ENCODE data around the gene LMAN2L. TPM values are rescaled to one million over a fixed set of nuclear protein-coding genes. Genes with fewer than 3 reads are reported as not detected.

The LMAN2L gene
- total and polyA plus RNA-seq, 2 donors (not counting 1 experiment from before 2014, with no cell fraction given): 24.7 to 41.1 TPM

- DNase-seq (ENCODE audit: low read depth in 2 of 2): no peak
- Histone ChIP-seq H3K79me2 (ENCODE audit: control insufficient read depth, insufficient read depth, low read length) (no peaks in the 10 kb centered on the region), H3K4me1 (ENCODE audit: control insufficient read depth, extremely low read depth, insufficient read depth, low read length) (no peaks in the 10 kb centered on the region), H3K4me2 (ENCODE audit: extremely low read depth, insufficient read depth, low read length) (no peak overlapping the region), H3K27me3 (ENCODE audit: control insufficient read depth, insufficient read depth, low read length) (no peaks in the 10 kb centered on the region), H4K20me1 (ENCODE audit: control insufficient read depth, extremely low read depth, insufficient read depth, low read length) (no peaks in the 10 kb centered on the region), H2AFZ (ENCODE audit: low read length) (no peak overlapping the region), H3K9me3 (ENCODE audit: control insufficient read depth, insufficient read depth, low read depth, low read length) (no peaks in the 10 kb centered on the region), H3K9ac (ENCODE audit: insufficient read depth, low read length) (no peak overlapping the region), H3K27ac (ENCODE audit: insufficient read depth, low read length) (no peak overlapping the region), H3K4me3 (replicated peaks in 1 of 4; ENCODE audit: control extremely low read depth in 1 of 4, insufficient read depth in 1 of 4, low read depth in 3 of 4, low read length in 4 of 4) (no peak overlapping the region), H3K36me3 (ENCODE audit: control insufficient read depth, insufficient read depth, low read length) (no peaks in the 10 kb centered on the region)
- no peak for TF ChIP-seq CTCF (conservative IDR thresholded peaks at IDR 0.05 in 1 of 2, IDR thresholded peaks at IDR 0.05 in 1 of 2; ENCODE audit: low read depth in 1 of 2, low read length in 2 of 2)
These were observed 44.9 kb downstream of the LMAN2L start for GRCh38 chr2:96694816-96695455.

GRCh38 chr2:96694279-96694678 is 45.6 kb downstream of the LMAN2L start:
- H3K27me3 ChIP-seq (ENCODE audit: control insufficient read depth, insufficient read depth, low read length): no peaks in the 10 kb centered on the region
- no peaks in the 10 kb centered on the region for H3K9me3 ChIP-seq (ENCODE audit: control insufficient read depth, insufficient read depth, low read depth, low read length)
- H3K4me2 ChIP-seq (ENCODE audit: extremely low read depth, insufficient read depth, low read length): no peak overlapping the region
- H3K4me1 ChIP-seq (ENCODE audit: control insufficient read depth, extremely low read depth, insufficient read depth, low read length): no peaks in the 10 kb centered on the region
- no peak overlapping the region for H3K27ac ChIP-seq (ENCODE audit: insufficient read depth, low read length)
- TF ChIP-seq EZH2 (IDR thresholded peaks at IDR 0.05; ENCODE audit: low read length, missing control alignments): no peak
- no peak for TF ChIP-seq CTCF (conservative IDR thresholded peaks at IDR 0.05 in 1 of 2, IDR thresholded peaks at IDR 0.05 in 1 of 2; ENCODE audit: low read depth in 1 of 2, low read length in 2 of 2)
- no peak for DNase-seq (ENCODE audit: low read depth in 2 of 2)
- no peak overlapping the region for H2AFZ ChIP-seq (ENCODE audit: low read length)
- H3K79me2 ChIP-seq (ENCODE audit: control insufficient read depth, insufficient read depth, low read length): no peaks in the 10 kb centered on the region
- no peak overlapping the region for H3K4me3 ChIP-seq (replicated peaks in 1 of 4; ENCODE audit: control extremely low read depth in 1 of 4, insufficient read depth in 1 of 4, low read depth in 3 of 4, low read length in 4 of 4)
- no peak overlapping the region for H3K9ac ChIP-seq (ENCODE audit: insufficient read depth, low read length)
- no peaks in the 10 kb centered on the region for H4K20me1 ChIP-seq (ENCODE audit: control insufficient read depth, extremely low read depth, insufficient read depth, low read length)
- no peaks in the 10 kb centered on the region for H3K36me3 ChIP-seq (ENCODE audit: control insufficient read depth, insufficient read depth, low read length)

GRCh38 chr2:96693286-96694200 is 46.3 kb downstream of the LMAN2L start:
- H4K20me1 ChIP-seq (ENCODE audit: control insufficient read depth, extremely low read depth, insufficient read depth, low read length): no peaks in the 10 kb centered on the region
- H2AFZ ChIP-seq (ENCODE audit: low read length): no peak overlapping the region
- H3K4me3 ChIP-seq (replicated peaks in 1 of 4; ENCODE audit: control extremely low read depth in 1 of 4, insufficient read depth in 1 of 4, low read depth in 3 of 4, low read length in 4 of 4): no peak overlapping the region
- DNase-seq (ENCODE audit: low read depth in 2 of 2): no peak
- H3K4me1 ChIP-seq (ENCODE audit: control insufficient read depth, extremely low read depth, insufficient read depth, low read length): no peaks in the 10 kb centered on the region
- H3K27ac ChIP-seq (ENCODE audit: insufficient read depth, low read length): no peak overlapping the region
- H3K4me2 ChIP-seq (ENCODE audit: extremely low read depth, insufficient read depth, low read length): no peak overlapping the region
- TF ChIP-seq EZH2 (IDR thresholded peaks at IDR 0.05; ENCODE audit: low read length, missing control alignments) (no peak), CTCF (conservative IDR thresholded peaks at IDR 0.05 in 1 of 2, IDR thresholded peaks at IDR 0.05 in 1 of 2; ENCODE audit: low read depth in 1 of 2, low read length in 2 of 2) (no peak)
- H3K9me3 ChIP-seq (ENCODE audit: control insufficient read depth, insufficient read depth, low read depth, low read length): no peaks in the 10 kb centered on the region
- H3K27me3 ChIP-seq (ENCODE audit: control insufficient read depth, insufficient read depth, low read length): no peaks in the 10 kb centered on the region
- H3K79me2 ChIP-seq (ENCODE audit: control insufficient read depth, insufficient read depth, low read length): no peaks in the 10 kb centered on the region
- no peak overlapping the region for H3K9ac ChIP-seq (ENCODE audit: insufficient read depth, low read length)
- H3K36me3 ChIP-seq (ENCODE audit: control insufficient read depth, insufficient read depth, low read length): no peaks in the 10 kb centered on the region
